ENCODE data around the gene STAG3. TPM values are rescaled to one million over a fixed set of nuclear protein-coding genes. Genes with fewer than 3 reads are reported as not detected.

Gene STAG3
- total and polyA plus RNA-seq, 2 of the 4 experiments (the other 2 are of a cell fraction), result 0.36 to 0.65 TPM

DNA sequence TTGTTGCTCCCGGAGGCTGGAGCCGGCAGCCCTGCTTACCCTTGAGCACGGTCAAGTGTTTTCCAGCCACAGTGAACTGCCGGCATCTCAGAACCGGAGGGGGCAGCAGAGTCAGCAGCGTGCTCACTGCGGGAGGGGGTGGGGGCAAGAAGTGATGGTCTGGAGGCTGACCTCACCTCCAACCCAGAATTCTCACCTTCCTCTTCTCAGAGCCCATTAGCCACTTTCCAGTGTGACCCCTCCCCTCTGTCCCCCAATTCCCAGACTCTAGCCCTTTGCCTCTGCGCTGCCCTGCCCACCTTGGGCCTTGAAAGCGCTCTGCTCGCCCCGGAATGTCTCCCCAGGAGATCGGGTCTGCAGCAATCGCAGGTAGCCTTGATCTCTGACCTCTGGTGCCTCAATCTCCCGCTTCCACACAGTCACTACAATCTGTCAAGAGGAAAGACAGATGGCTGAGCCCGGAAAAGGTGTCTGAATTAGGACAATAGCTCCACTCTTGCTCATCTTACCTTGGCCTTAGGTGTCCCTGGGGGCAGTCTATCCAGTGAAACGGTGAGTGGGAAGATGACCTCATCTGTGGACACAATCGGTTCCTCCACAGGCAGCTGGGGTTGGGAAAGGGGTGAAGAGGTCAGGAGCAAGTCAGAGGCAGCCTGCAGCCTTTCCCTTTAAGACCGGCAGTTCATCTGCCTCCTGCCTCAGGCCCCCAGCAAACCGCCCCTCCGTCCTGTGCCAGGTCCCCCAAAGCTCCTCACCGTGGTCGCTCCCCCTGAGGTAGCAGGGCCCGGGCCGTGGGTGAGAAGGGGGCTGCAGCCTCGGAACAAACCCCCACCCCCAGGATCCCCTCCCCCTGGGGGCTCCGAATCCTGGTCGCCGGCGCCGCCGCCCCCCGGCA is 20.1 kb upstream of the STAG3 start:
- peak overlapping the region; percentile 76; the same call in 1 of the 2 replicates for H3K14ac ChIP-seq (replicated peaks; ENCODE audit: low read depth, low read length)
- H2AK5ac ChIP-seq (ENCODE audit: low read depth, low read length), result peak overlapping the region; percentile 88
- H2BK5ac ChIP-seq (ENCODE audit: low read depth, low read length, poor library complexity, severe bottlenecking), result no peak overlapping the region
- H4K20me1 ChIP-seq (ENCODE audit: insufficient read depth, low read length), result peaks cover 23% of the 10 kb centered on the region
- peak overlapping the region; percentile 35 for H2AFZ ChIP-seq (replicated peaks; ENCODE audit: low read length, poor library complexity)
- in situ Hi-C loops (cut with MboI; ENCODE audit: low sequenced_read_pairs), result no loop called here
- WGBS, 2 experiments (ENCODE audit: extremely low coverage in 2 of 2, insufficient read length in 1 of 2), result 27% methylated on average over 3 of the region's 32 CpGs; no CpG with 5 or more reads in 1 of the 2 experiments
- no peaks in the 10 kb centered on the region for H3K27me3 ChIP-seq (ENCODE audit: control insufficient read depth, insufficient read depth, low read length)
- no TSS peak for BruUV-seq (replicated peaks)
- H3K18ac ChIP-seq (ENCODE audit: low read depth, low read length), result no peak overlapping the region
- peak overlapping the region; percentile 78 for H3K4me2 ChIP-seq (ENCODE audit: low read depth, low read length)
- peak; percentile 64 for DNase-seq
- peak; percentile 24 for ATAC-seq (ENCODE audit: low read depth)
- H3K23ac ChIP-seq (ENCODE audit: low read depth, low read length), result peak overlapping the region; percentile 93; the same call in 1 of the 2 replicates
- H4K91ac ChIP-seq (ENCODE audit: insufficient read depth, low read depth, low read length), result no peak overlapping the region
- H2BK15ac ChIP-seq (ENCODE audit: low read depth, low read length), result no peak overlapping the region
- peaks cover 6% of the 10 kb centered on the region for H3K4me1 ChIP-seq (ENCODE audit: control insufficient read depth, insufficient read depth, low read length)
- peaks cover 38% of the 10 kb centered on the region for H3K36me3 ChIP-seq (ENCODE audit: control insufficient read depth, insufficient read depth, low read length)
- dilution Hi-C loops (cut with HindIII; ENCODE audit: low sequenced_read_pairs, unreplicated experiment), result no loop called here
- no peak overlapping the region for H4K5ac ChIP-seq (ENCODE audit: low read depth, low read length)
- ChIA-PET CTCF (interaction anchor here (1.0 kb wide), 1 partner anchor 9 kb away, joined by 3 read pairs; the partner anchor contains the start of gene LAMTOR4), POLR2A (ENCODE audit: unreplicated experiment) (interaction anchor here (1.2 kb wide), 1 partner anchor 9 kb away, joined by 3 read pairs; the partner anchor contains the start of gene LAMTOR4)
- H2AK9ac ChIP-seq (replicated peaks; ENCODE audit: low read depth, low read length, poor library complexity), result peak overlapping the region; percentile 92
- H3K9me3 ChIP-seq (ENCODE audit: control insufficient read depth, insufficient read depth, low read length), result no peaks in the 10 kb centered on the region
- H3K56ac ChIP-seq (ENCODE audit: extremely low read depth, insufficient read depth, low read length), result no peak overlapping the region; the same call in 1 of the 2 replicates
- intact Hi-C loops (cut with micrococcal nuclease), result no loop called here
- peak overlapping the region; percentile 51; the same call in 1 of the 2 replicates for H3K4ac ChIP-seq (ENCODE audit: low read depth, low read length)
- H3K9ac ChIP-seq (ENCODE audit: low read depth, low read length), result peak overlapping the region; percentile 66
- H3K4me3 ChIP-seq (ENCODE audit: insufficient read depth, low read depth, low read length), result peak overlapping the region; percentile 77
- peaks cover 17 to 56% of the 10 kb centered on the region in 2 experiments for H3K79me1 ChIP-seq (ENCODE audit: low read depth in 1 of 2, low read length in 2 of 2)
- no peak overlapping the region for H2BK20ac ChIP-seq (ENCODE audit: low read depth, low read length)
- H4K8ac ChIP-seq (ENCODE audit: low read depth in 2 of 2, low read length in 2 of 2), result peak overlapping the region in 1 of 2 experiments; percentile 6; a peak in 1 of 4 replicates
- no peak overlapping the region for H2BK120ac ChIP-seq (ENCODE audit: low read depth, low read length)
- H3K27ac ChIP-seq (ENCODE audit: insufficient read depth, low read length), result peak overlapping the region; percentile 46
- peaks cover 2% of the 10 kb centered on the region; the same call in 1 of the 2 replicates for H3K9me1 ChIP-seq (ENCODE audit: insufficient read depth, low read length)
- TF ChIP-seq RFX5 (IDR thresholded peaks at IDR 0.05; ENCODE audit: low read depth, low read length) (no peak), SMC3 (IDR thresholded peaks at IDR 0.05; ENCODE audit: low read depth, low read length) (no peak), CHD1 (IDR thresholded peaks at IDR 0.05; ENCODE audit: low read depth, low read length) (no peak), RCOR1 (IDR thresholded peaks at IDR 0.05; ENCODE audit: insufficient replicate concordance, low read length) (no peak), RAD21 (IDR thresholded peaks at IDR 0.05; ENCODE audit: low read length) (no peak), MAZ (IDR thresholded peaks at IDR 0.05; ENCODE audit: borderline replicate concordance, low read depth, low read length) (no peak; the same call in 1 of the 2 replicates), USF2 (IDR thresholded peaks at IDR 0.05; ENCODE audit: low read depth, low read length) (no peak), POLR2A (IDR thresholded peaks at IDR 0.05; ENCODE audit: low read depth, low read length) (no peak), CEBPB (IDR thresholded peaks at IDR 0.05; ENCODE audit: low read depth, low read length) (peak; percentile 64), MXI1 (IDR thresholded peaks at IDR 0.05; ENCODE audit: borderline replicate concordance, low read depth, low read length) (no peak), BHLHE40 (IDR thresholded peaks at IDR 0.05; ENCODE audit: low read depth, low read length) (no peak), ELK1 (IDR thresholded peaks at IDR 0.05; ENCODE audit: borderline replicate concordance, low read depth, low read length) (no peak)
- TF ChIP-seq, protein P1, sequence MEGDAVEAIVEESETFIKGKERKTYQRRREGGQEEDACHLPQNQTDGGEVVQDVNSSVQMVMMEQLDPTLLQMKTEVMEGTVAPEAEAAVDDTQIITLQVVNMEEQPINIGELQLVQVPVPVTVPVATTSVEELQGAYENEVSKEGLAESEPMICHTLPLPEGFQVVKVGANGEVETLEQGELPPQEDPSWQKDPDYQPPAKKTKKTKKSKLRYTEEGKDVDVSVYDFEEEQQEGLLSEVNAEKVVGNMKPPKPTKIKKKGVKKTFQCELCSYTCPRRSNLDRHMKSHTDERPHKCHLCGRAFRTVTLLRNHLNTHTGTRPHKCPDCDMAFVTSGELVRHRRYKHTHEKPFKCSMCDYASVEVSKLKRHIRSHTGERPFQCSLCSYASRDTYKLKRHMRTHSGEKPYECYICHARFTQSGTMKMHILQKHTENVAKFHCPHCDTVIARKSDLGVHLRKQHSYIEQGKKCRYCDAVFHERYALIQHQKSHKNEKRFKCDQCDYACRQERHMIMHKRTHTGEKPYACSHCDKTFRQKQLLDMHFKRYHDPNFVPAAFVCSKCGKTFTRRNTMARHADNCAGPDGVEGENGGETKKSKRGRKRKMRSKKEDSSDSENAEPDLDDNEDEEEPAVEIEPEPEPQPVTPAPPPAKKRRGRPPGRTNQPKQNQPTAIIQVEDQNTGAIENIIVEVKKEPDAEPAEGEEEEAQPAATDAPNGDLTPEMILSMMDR (conservative IDR thresholded peaks at IDR 0.05; ENCODE audit: low read depth, low read length), result 0 out of 2 replicates have a peak, but pooled peaks have one; percentile 14

Measured in IMR-90 (cell line).